Epithelial cell of proximal tubule (primary cell): Measurements from ENCODE around the gene PPP1R13B. TPM values are rescaled to one million over a fixed set of nuclear protein-coding genes. Genes with fewer than 3 reads are reported as not detected.
A peak's percentile ranks its signal among the peaks of the same experiment; 100 is the strongest.
"Not testable (repeated sequence)": the region's sequence is repeated elsewhere in the genome, so short reads cannot be mapped to it uniquely, and the experiment has no call there.

ENCODE experiments used
- DNase-seq: peaks from one replicate; pipeline ENCODE4 v3.0.0-alpha.2; 2011; ENCODE audit warnings: low read depth
- H3K4me3 ChIP-seq: 2 replicates; pipeline ENCODE4 v1.5.1; 2011; ENCODE audit warnings: low read depth, mild to moderate bottlenecking, low read length
- CTCF ChIP-seq: conservative IDR thresholded peaks from 2 replicates; pipeline ENCODE4 v1.5.1; 2012; ENCODE audit warnings: low read depth, mild to moderate bottlenecking, low read length
- total RNA-seq: library from RNA; depleted of rRNA; stranded (reverse); fragments of >200 nt; gene quantifications from 2 replicates; pipeline ENCODE4 v1.2.3, GENCODE V29; 2015

PPP1R13B gene
- total RNA-seq, 1 donor from 2014 or later: 11.1 TPM

GRCh38 chr14:103848175-103849077, 1.1 kb upstream of the PPP1R13B start:
- H3K4me3 ChIP-seq: peak overlapping the region; percentile 70
- DNase-seq: no peak

GRCh38 chr14:103846543-103847450, 578 bp downstream of the PPP1R13B start:
- no peak for DNase-seq
- peak overlapping the region; percentile 84 for H3K4me3 ChIP-seq
- no peak for TF ChIP-seq CTCF

More at GRCh38 chr14:103848175-103849077, 1.1 kb upstream of the PPP1R13B start:
- no peak for TF ChIP-seq CTCF

- H3K4me3 ChIP-seq: peak overlapping the region; percentile 84
- DNase-seq: no peak
- no peak for TF ChIP-seq CTCF
Measured at GRCh38 chr14:103846097-103846496, 1.3 kb downstream of the PPP1R13B start.

GRCh38 chr14:103845327-103845726, 2.0 kb downstream of the PPP1R13B start:
- no peak for DNase-seq
- no peak for TF ChIP-seq CTCF
- H3K4me3 ChIP-seq: peak overlapping the region; percentile 84

GRCh38 chr14:103841265-103841664, 6.1 kb downstream of the PPP1R13B start:
- not testable (repeated sequence) for DNase-seq, H3K4me3 ChIP-seq

- no peak for TF ChIP-seq CTCF
- no peak for DNase-seq
- H3K4me3 ChIP-seq: no peak overlapping the region
Measured at GRCh38 chr14:103840014-103840413, 7.4 kb downstream of the PPP1R13B start.

- no peak for TF ChIP-seq CTCF
- DNase-seq: no peak
- H3K4me3 ChIP-seq: no peak overlapping the region
Measured at GRCh38 chr14:103839579-103839978, 7.8 kb downstream of the PPP1R13B start.
